Breast epithelium (tissue), 3 donors: ENCODE results near the gene TMEM87B.

Source experiments
- CTCF ChIP-seq, 3 donors: fragments of 450-650 bp; IDR thresholded peaks; one replicate each; pipeline ENCODE4 v1.5.1; 2016 to 2017; ENCODE audit warnings: antibody characterized with exemption in 3 of 3, mild to moderate bottlenecking in 3 of 3, moderate library complexity in 3 of 3
- POLR2AphosphoS5 ChIP-seq, 3 donors: sonication (generic); formaldehyde crosslinking; IDR thresholded peaks; one replicate each; pipeline ENCODE4 v1.6.1; 2017; ENCODE audit warnings: antibody characterized with exemption in 3 of 3

- no peak for TF ChIP-seq CTCF (IDR thresholded peaks at IDR 0.05)
- TF ChIP-seq POLR2AphosphoS5 (IDR thresholded peaks at IDR 0.05), result no peak
Measured at GRCh38 chr2:112074506-112074905, 19.4 kb downstream of the TMEM87B start.
